Measurements from ENCODE around the gene PGBD1. TPM values are rescaled to one million over a fixed set of nuclear protein-coding genes. Genes with fewer than 3 reads are reported as not detected.
A peak's percentile ranks its signal among the peaks of the same experiment; 100 is the strongest.

Gene PGBD1
- total and polyA plus RNA-seq, 10 of the 15 experiments (the other 5 are each of a cell fraction or from before 2014, with no cell fraction given), result 1.9 to 4.9 (median 3.8) TPM

DNA sequence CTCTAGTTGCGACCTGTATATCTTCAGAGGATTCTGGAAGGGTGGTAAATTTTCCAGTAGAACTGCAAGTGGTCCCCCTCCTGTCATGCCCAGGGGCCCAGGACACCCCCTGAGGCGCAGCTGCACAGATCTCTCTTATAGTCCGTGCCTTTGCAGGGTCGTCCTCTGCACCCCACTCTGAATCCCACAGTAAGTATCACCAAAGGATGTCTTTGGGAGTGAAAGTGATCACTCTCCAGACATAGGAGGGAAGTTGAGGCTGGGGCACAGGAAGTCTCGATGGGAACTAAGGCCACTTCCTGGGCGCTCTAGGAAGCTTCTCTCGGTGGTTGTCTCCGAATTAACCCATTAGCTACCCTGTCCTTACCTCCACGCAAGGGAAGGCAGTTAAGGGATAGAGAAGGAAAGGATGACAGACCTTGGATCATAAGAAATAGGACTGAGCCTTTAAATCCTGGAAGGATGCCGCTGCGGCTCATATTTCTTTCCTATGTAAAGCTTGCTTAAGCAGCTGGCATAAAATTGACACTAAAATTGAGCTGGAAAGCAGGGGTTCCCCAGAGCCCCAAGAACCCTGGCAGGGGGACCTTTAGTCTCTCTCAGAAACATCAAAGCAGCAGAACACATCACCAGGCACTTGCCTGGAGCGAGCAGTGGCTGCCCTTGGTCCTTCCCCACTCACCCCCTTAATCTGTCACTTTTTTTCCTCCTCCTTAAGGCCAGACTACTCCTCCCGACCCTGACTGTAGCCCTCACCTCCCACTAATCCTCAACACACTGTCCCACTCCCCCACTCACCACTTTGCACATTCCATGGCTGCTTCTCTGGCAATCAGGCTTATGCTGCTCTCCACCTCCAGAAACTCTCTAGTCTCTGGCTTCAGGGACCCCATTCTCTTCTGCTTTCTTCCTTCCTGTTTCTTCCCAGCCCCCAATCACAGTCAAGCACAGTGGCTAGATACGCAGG, 29.1 kb upstream of the PGBD1 start, which contains the start of gene ZKSCAN4 (continued):
- TF ChIP-seq, protein P1, sequence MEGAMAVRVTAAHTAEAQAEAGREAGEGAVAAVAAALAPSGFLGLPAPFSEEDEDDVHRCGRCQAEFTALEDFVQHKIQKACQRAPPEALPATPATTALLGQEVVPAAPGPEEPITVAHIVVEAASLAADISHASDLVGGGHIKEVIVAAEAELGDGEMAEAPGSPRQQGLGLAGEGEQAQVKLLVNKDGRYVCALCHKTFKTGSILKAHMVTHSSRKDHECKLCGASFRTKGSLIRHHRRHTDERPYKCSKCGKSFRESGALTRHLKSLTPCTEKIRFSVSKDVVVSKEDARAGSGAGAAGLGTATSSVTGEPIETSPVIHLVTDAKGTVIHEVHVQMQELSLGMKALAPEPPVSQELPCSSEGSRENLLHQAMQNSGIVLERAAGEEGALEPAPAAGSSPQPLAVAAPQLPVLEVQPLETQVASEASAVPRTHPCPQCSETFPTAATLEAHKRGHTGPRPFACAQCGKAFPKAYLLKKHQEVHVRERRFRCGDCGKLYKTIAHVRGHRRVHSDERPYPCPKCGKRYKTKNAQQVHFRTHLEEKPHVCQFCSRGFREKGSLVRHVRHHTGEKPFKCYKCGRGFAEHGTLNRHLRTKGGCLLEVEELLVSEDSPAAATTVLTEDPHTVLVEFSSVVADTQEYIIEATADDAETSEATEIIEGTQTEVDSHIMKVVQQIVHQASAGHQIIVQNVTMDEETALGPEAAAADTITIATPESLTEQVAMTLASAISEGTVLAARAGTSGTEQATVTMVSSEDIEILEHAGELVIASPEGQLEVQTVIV (IDR thresholded peaks at IDR 0.05; ENCODE audit: borderline replicate concordance, partially characterized antibody), result no peak
- TF ChIP-seq FOXM1 (IDR thresholded peaks at IDR 0.05; ENCODE audit: low read depth, low read length) (no peak), BHLHE40 (IDR thresholded peaks at IDR 0.05; ENCODE audit: borderline replicate concordance in 1 of 2, low read depth in 2 of 2, low read length in 1 of 2) (peak; percentile 19 to 44; a peak in 1 of 4 replicates), SREBF1 (IDR thresholded peaks at IDR 0.05; ENCODE audit: low read length) (no peak), MTA2 (IDR thresholded peaks at IDR 0.05; ENCODE audit: low read depth) (peak; percentile 39; the same call in 1 of the 2 replicates), EP300 (IDR thresholded peaks at IDR 0.05; ENCODE audit: borderline replicate concordance in 1 of 2, control insufficient read depth in 1 of 2, low read depth in 2 of 2, low read length in 2 of 2) (no peak), CREB1 (IDR thresholded peaks at IDR 0.05; ENCODE audit: low read depth) (peak; percentile 46; the same call in 1 of the 2 replicates), MEF2A (IDR thresholded peaks at IDR 0.05; ENCODE audit: insufficient read depth, low read depth, low read length) (no peak), CHD4 (IDR thresholded peaks at IDR 0.05) (no peak), NFIC (IDR thresholded peaks at IDR 0.05; ENCODE audit: low read depth, low read length) (no peak), CHD1 (IDR thresholded peaks at IDR 0.05; ENCODE audit: low read depth, low read length) (no peak), NR2F1 (conservative IDR thresholded peaks at IDR 0.05) (no peak), SIN3A (IDR thresholded peaks at IDR 0.05; ENCODE audit: low read depth, low read length) (peak; percentile 56), JUND (IDR thresholded peaks at IDR 0.05; ENCODE audit: low read depth, low read length) (no peak), GABPA (IDR thresholded peaks at IDR 0.05; ENCODE audit: low read depth) (peak; percentile 99), TCF3 (IDR thresholded peaks at IDR 0.05; ENCODE audit: borderline replicate concordance, insufficient read depth, low read depth, low read length) (no peak), FOXK2 (IDR thresholded peaks at IDR 0.05) (no peak), CBFB (IDR thresholded peaks at IDR 0.05; ENCODE audit: low read depth) (peak; percentile 68; the same call in 1 of the 2 replicates), TCF12 (IDR thresholded peaks at IDR 0.05; ENCODE audit: low read depth, low read length) (no peak), BACH1 (IDR thresholded peaks at IDR 0.05; ENCODE audit: borderline replicate concordance) (no peak), YBX1 (IDR thresholded peaks at IDR 0.05) (no peak), BCL11A (IDR thresholded peaks at IDR 0.05; ENCODE audit: low read depth, low read length) (no peak), HDAC2 (IDR thresholded peaks at IDR 0.05) (no peak)
- TF ChIP-seq, protein P2, sequence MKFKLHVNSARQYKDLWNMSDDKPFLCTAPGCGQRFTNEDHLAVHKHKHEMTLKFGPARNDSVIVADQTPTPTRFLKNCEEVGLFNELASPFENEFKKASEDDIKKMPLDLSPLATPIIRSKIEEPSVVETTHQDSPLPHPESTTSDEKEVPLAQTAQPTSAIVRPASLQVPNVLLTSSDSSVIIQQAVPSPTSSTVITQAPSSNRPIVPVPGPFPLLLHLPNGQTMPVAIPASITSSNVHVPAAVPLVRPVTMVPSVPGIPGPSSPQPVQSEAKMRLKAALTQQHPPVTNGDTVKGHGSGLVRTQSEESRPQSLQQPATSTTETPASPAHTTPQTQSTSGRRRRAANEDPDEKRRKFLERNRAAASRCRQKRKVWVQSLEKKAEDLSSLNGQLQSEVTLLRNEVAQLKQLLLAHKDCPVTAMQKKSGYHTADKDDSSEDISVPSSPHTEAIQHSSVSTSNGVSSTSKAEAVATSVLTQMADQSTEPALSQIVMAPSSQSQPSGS (IDR thresholded peaks at IDR 0.05; ENCODE audit: low read length), result no peak
- TF ChIP-seq, protein P3, sequence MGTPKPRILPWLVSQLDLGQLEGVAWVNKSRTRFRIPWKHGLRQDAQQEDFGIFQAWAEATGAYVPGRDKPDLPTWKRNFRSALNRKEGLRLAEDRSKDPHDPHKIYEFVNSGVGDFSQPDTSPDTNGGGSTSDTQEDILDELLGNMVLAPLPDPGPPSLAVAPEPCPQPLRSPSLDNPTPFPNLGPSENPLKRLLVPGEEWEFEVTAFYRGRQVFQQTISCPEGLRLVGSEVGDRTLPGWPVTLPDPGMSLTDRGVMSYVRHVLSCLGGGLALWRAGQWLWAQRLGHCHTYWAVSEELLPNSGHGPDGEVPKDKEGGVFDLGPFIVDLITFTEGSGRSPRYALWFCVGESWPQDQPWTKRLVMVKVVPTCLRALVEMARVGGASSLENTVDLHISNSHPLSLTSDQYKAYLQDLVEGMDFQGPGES (IDR thresholded peaks at IDR 0.05), result no peak
- TF ChIP-seq, protein P4, sequence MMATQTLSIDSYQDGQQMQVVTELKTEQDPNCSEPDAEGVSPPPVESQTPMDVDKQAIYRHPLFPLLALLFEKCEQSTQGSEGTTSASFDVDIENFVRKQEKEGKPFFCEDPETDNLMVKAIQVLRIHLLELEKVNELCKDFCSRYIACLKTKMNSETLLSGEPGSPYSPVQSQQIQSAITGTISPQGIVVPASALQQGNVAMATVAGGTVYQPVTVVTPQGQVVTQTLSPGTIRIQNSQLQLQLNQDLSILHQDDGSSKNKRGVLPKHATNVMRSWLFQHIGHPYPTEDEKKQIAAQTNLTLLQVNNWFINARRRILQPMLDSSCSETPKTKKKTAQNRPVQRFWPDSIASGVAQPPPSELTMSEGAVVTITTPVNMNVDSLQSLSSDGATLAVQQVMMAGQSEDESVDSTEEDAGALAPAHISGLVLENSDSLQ (IDR thresholded peaks at IDR 0.05), result peak; percentile 33; the same call in 1 of the 2 replicates
